GM12878 (cell line): ENCODE data around the gene PPP1R7. TPM values are rescaled to one million over a fixed set of nuclear protein-coding genes. Genes with fewer than 3 reads are reported as not detected.

Experiments used
- CHD1 ChIP-seq: IDR thresholded peaks from 2 replicates; pipeline ENCODE4 v1.6.1; 2012; ENCODE audit warnings: low read depth, low read length, improper control_type of control experiment
- CHD2 ChIP-seq: IDR thresholded peaks from 2 replicates; pipeline ENCODE4 v1.6.1; 2011; ENCODE audit warnings: low read depth, low read length, improper control_type of control experiment, borderline replicate concordance
- EP300 ChIP-seq, 2 experiments: fragments of 150-350 bp in 1 of 2; IDR thresholded peaks; 2 replicates each; pipeline ENCODE4 v1.6.1; 2011 to 2012; ENCODE audit warnings: low read depth in 2 of 2, low read length in 2 of 2, borderline replicate concordance in 1 of 2, improper control_type of control experiment in 1 of 2, inconsistent platforms in 1 of 2; ENCODE audit not compliant: control insufficient read depth in 1 of 2
- GABPA ChIP-seq: IDR thresholded peaks from 2 replicates; pipeline ENCODE4 v1.6.1; 2014; ENCODE audit warnings: antibody characterized with exemption, low read depth, mild to moderate bottlenecking, inconsistent platforms
- GATAD2B ChIP-seq: fragments of 450-650 bp; conservative IDR thresholded peaks from 2 replicates; pipeline ENCODE4 v1.6.1; 2017; ENCODE audit warnings: low read depth, mild to moderate bottlenecking, moderate library complexity
- IRF3 ChIP-seq: fragments of 450-650 bp; IDR thresholded peaks from 2 replicates; pipeline ENCODE4 v1.6.1; 2014; ENCODE audit warnings: mild to moderate bottlenecking
- LARP7 ChIP-seq: fragments of 450-650 bp; IDR thresholded peaks from 2 replicates; pipeline ENCODE4 v1.6.1; 2017; ENCODE audit warnings: mild to moderate bottlenecking
- MLLT1 ChIP-seq: fragments of 450-650 bp; IDR thresholded peaks from 2 replicates; pipeline ENCODE4 v1.6.1; 2016; ENCODE audit warnings: mild to moderate bottlenecking
- MXI1 ChIP-seq: fragments of 150-350 bp; IDR thresholded peaks from 2 replicates; pipeline ENCODE4 v1.6.1; 2011; ENCODE audit warnings: low read depth, mild to moderate bottlenecking, inconsistent platforms, low read length, improper control_type of control experiment
- NFYA ChIP-seq: IDR thresholded peaks from 2 replicates; pipeline ENCODE4 v1.6.1; 2011; ENCODE audit warnings: low read depth, mild to moderate bottlenecking, low read length, improper control_type of control experiment, borderline replicate concordance
- PKNOX1 ChIP-seq: fragments of 450-650 bp; IDR thresholded peaks from 2 replicates; pipeline ENCODE4 v1.6.1; 2016; ENCODE audit warnings: mild to moderate bottlenecking
- PML ChIP-seq: IDR thresholded peaks from 2 replicates; pipeline ENCODE4 v1.6.1; 2012; ENCODE audit warnings: low read length, inconsistent platforms
- POLR2AphosphoS5 ChIP-seq: IDR thresholded peaks from 2 replicates; pipeline ENCODE4 v1.6.1; 2011; ENCODE audit warnings: mild to moderate bottlenecking, low read length, inconsistent platforms
- RAD21 ChIP-seq: IDR thresholded peaks from 2 replicates; pipeline ENCODE4 v1.6.1; 2011; ENCODE audit warnings: mild to moderate bottlenecking, low read depth, low read length, moderate library complexity; ENCODE audit not compliant: insufficient read depth
- RAD51 ChIP-seq: fragments of 450-650 bp; IDR thresholded peaks from 2 replicates; pipeline ENCODE4 v1.6.1; 2016; ENCODE audit warnings: moderate library complexity, mild to moderate bottlenecking, inconsistent platforms
- SIX5 ChIP-seq: IDR thresholded peaks from 2 replicates; pipeline ENCODE4 v1.6.1; 2011; ENCODE audit warnings: mild to moderate bottlenecking, low read depth, low read length, moderate library complexity; ENCODE audit not compliant: severe bottlenecking
- SMAD1 ChIP-seq: fragments of 450-650 bp; IDR thresholded peaks from 2 replicates; pipeline ENCODE4 v1.6.1; 2018; ENCODE audit warnings: mild to moderate bottlenecking, low read depth; ENCODE audit not compliant: partially characterized antibody
- SPI1 ChIP-seq: IDR thresholded peaks from 2 replicates; pipeline ENCODE4 v1.6.1; 2011; ENCODE audit warnings: low read depth, mild to moderate bottlenecking, low read length, moderate library complexity, borderline replicate concordance; ENCODE audit not compliant: insufficient read depth
- SUZ12 ChIP-seq: fragments of 200-600 bp; sonication (generic); IDR thresholded peaks from one replicate; pipeline ENCODE4 v1.6.1; 2018; ENCODE audit warnings: antibody characterized with exemption, mild to moderate bottlenecking; ENCODE audit not compliant: unreplicated experiment
- ZBTB40 ChIP-seq: fragments of 450-650 bp; IDR thresholded peaks from 2 replicates; pipeline ENCODE4 v1.6.1; 2016; ENCODE audit warnings: mild to moderate bottlenecking, moderate library complexity, borderline replicate concordance
- ZNF274 ChIP-seq: IDR thresholded peaks from one replicate; pipeline ENCODE4 v1.8.0; 2011; ENCODE audit not compliant: insufficient read length, insufficient read depth
- ZNF384 ChIP-seq: IDR thresholded peaks from 2 replicates; pipeline ENCODE4 v1.6.1; 2012; ENCODE audit warnings: low read depth, mild to moderate bottlenecking, low read length, improper control_type of control experiment, borderline replicate concordance
- ZNF622 ChIP-seq: fragments of 450-650 bp; IDR thresholded peaks from 2 replicates; pipeline ENCODE4 v1.6.1; 2017; ENCODE audit warnings: mild to moderate bottlenecking, inconsistent platforms
- polyA plus RNA-seq, 11 experiments: library from polyadenylated mRNA; depleted of rRNA in 4 of 11; unstranded in 6 of 11; stranded (reverse) in 5 of 11; fragments of >200 nt; fragmentation: Nextera tagmentation in 4 of 11; fragmentation: Illumina TruSeq in 1 of 11; extraction: Ambion mirVana in 4 of 11; extraction: Trizol in 1 of 11; gene quantifications; 1 replicate in 1 of 11; 2 replicates in 10 of 11; pipeline versions ENCODE4 v1.2.1 to v1.2.3, GENCODE V29; 2011 to 2016; ENCODE audit warnings: inconsistent platforms in 2 of 11, missing spikeins in 2 of 11, low read depth in 1 of 11
- total RNA-seq, 4 experiments: library from RNA; depleted of rRNA in 3 of 4; stranded (reverse); fragments of >200 nt in 3 of 4; fragmentation: Illumina TruSeq in 1 of 4; extraction: Trizol in 1 of 4; gene quantifications; 2 replicates each; pipeline versions ENCODE4 v1.2.1 to v1.2.3, GENCODE V29; 2013 to 2021

PPP1R7 gene
- total and polyA plus RNA-seq, 10 of the 15 experiments (the other 5 are each of a cell fraction or from before 2014, with no cell fraction given): 78.5 to 174 (median 93.7) TPM

GRCh38 chr2:241148891-241149674 is 1.2 kb upstream of the PPP1R7 start, which contains the start of gene PASK (continued):
- TF ChIP-seq MXI1 (peak; percentile 90), PKNOX1 (peak; percentile 98), SUZ12 (no peak), GATAD2B (peak; percentile 70), CHD2 (peak; percentile 89), CHD1 (no peak), RAD21 (no peak), MLLT1 (no peak), EP300 (IDR thresholded peaks at IDR 0.05; ENCODE audit: borderline replicate concordance in 1 of 2, control insufficient read depth in 1 of 2, low read depth in 2 of 2, low read length in 2 of 2) (no peak), IRF3 (peak; percentile 79), SMAD1 (no peak), LARP7 (peak; percentile 59; the same call in 1 of the 2 replicates), ZNF274 (no peak), ZNF622 (no peak), GABPA (no peak), ZNF384 (no peak), SPI1 (no peak), POLR2AphosphoS5 (no peak), NFYA (peak; percentile 68), ZBTB40 (no peak; the same call in 1 of the 2 replicates), PML (no peak), RAD51 (no peak), SIX5 (no peak)
